ENCODE measurements around the gene PON1. TPM values are rescaled to one million over a fixed set of nuclear protein-coding genes. Genes with fewer than 3 reads are reported as not detected.

PON1 gene
- total RNA-seq, 1 experiment from 2014 or later = not detected

- DNase-seq (ENCODE audit: unreplicated experiment) = peak; percentile 51
- no peaks in the 10 kb centered on the region for H3K9me3 Mint-ChIP-seq (ENCODE audit: unreplicated experiment)
- ChIA-PET POLR2A (no interaction called here), CTCF (no interaction called here)
- no peaks in the 10 kb centered on the region for H3K36me3 Mint-ChIP-seq (ENCODE audit: insufficient read depth, unreplicated experiment)
- BruUV-seq (replicated peaks) = no TSS peak
- peaks cover 7% of the 10 kb centered on the region for H3K4me1 Mint-ChIP-seq (ENCODE audit: insufficient read depth, unreplicated experiment)
- no peak for TF ChIP-seq CTCF (IDR thresholded peaks at IDR 0.05; ENCODE audit: unreplicated experiment)
- no peak overlapping the region for H3K27ac Mint-ChIP-seq (ENCODE audit: low read depth, unreplicated experiment)
- intact Hi-C loops (cut with micrococcal nuclease) = no loop called here
- no peaks in the 10 kb centered on the region for H3K27me3 Mint-ChIP-seq (ENCODE audit: insufficient read depth, unreplicated experiment)
- no peak overlapping the region for H3K4me3 Mint-ChIP-seq (ENCODE audit: unreplicated experiment)
Observed at GRCh38 chr7:95365151-95365550, 40.8 kb upstream of the PON1 start.

GRCh38 chr7:95357623-95358022, 33.3 kb upstream of the PON1 start:
- Mint-ChIP-seq H3K27me3 (ENCODE audit: insufficient read depth, unreplicated experiment) (no peaks in the 10 kb centered on the region), H3K9me3 (ENCODE audit: unreplicated experiment) (no peaks in the 10 kb centered on the region), H3K36me3 (ENCODE audit: insufficient read depth, unreplicated experiment) (no peaks in the 10 kb centered on the region), H3K27ac (ENCODE audit: low read depth, unreplicated experiment) (no peak overlapping the region), H3K4me1 (ENCODE audit: insufficient read depth, unreplicated experiment) (peaks cover 6% of the 10 kb centered on the region), H3K4me3 (ENCODE audit: unreplicated experiment) (no peak overlapping the region)
- TF ChIP-seq CTCF (IDR thresholded peaks at IDR 0.05; ENCODE audit: unreplicated experiment) = no peak
- intact Hi-C loops (cut with micrococcal nuclease) = loop anchor here (5.0 kb wide), 1 partner anchor 120 kb away; no protein-coding TSS in a partner anchor
- BruUV-seq (replicated peaks) = no TSS peak
- CTCF ChIA-PET = interaction anchor here (0.8 to 1.0 kb wide), 2 partner anchors 115 to 120 kb away, joined by 3 read pairs; no protein-coding TSS in a partner anchor
- DNase-seq (ENCODE audit: unreplicated experiment) = no peak
- POLR2A ChIA-PET = no interaction called here

- Mint-ChIP-seq H3K4me1 (ENCODE audit: insufficient read depth, unreplicated experiment) (no peaks in the 10 kb centered on the region), H3K36me3 (ENCODE audit: insufficient read depth, unreplicated experiment) (no peaks in the 10 kb centered on the region), H3K4me3 (ENCODE audit: unreplicated experiment) (no peak overlapping the region), H3K9me3 (ENCODE audit: unreplicated experiment) (no peaks in the 10 kb centered on the region), H3K27me3 (ENCODE audit: insufficient read depth, unreplicated experiment) (no peaks in the 10 kb centered on the region), H3K27ac (ENCODE audit: low read depth, unreplicated experiment) (no peak overlapping the region)
- intact Hi-C loops (cut with micrococcal nuclease) = no loop called here
- no TSS peak for BruUV-seq (replicated peaks)
- no peak for TF ChIP-seq CTCF (IDR thresholded peaks at IDR 0.05; ENCODE audit: unreplicated experiment)
- no peak for DNase-seq (ENCODE audit: unreplicated experiment)
- ChIA-PET POLR2A (interaction anchor here (0.6 kb wide), 1 partner anchor 80 kb away, joined by 3 read pairs; no protein-coding TSS in a partner anchor), CTCF (interaction anchor here (0.7 kb wide), 1 partner anchor 851 kb away, joined by 3 read pairs; no protein-coding TSS in a partner anchor)
Observed at GRCh38 chr7:95342642-95343307, 18.4 kb upstream of the PON1 start.

- Mint-ChIP-seq H3K4me1 (ENCODE audit: insufficient read depth, unreplicated experiment) (no peaks in the 10 kb centered on the region), H3K27ac (ENCODE audit: low read depth, unreplicated experiment) (no peak overlapping the region), H3K4me3 (ENCODE audit: unreplicated experiment) (no peak overlapping the region), H3K36me3 (ENCODE audit: insufficient read depth, unreplicated experiment) (no peaks in the 10 kb centered on the region), H3K9me3 (ENCODE audit: unreplicated experiment) (no peaks in the 10 kb centered on the region), H3K27me3 (ENCODE audit: insufficient read depth, unreplicated experiment) (no peaks in the 10 kb centered on the region)
- CTCF ChIA-PET = no interaction called here
- TF ChIP-seq CTCF (IDR thresholded peaks at IDR 0.05; ENCODE audit: unreplicated experiment) = no peak
- POLR2A ChIA-PET = interaction anchor here (0.6 kb wide), 1 partner anchor 81 kb away, joined by 3 read pairs; no protein-coding TSS in a partner anchor
- DNase-seq (ENCODE audit: unreplicated experiment) = no peak
- BruUV-seq (replicated peaks) = no TSS peak
- intact Hi-C loops (cut with micrococcal nuclease) = no loop called here
Observed at GRCh38 chr7:95342029-95342428, 17.7 kb upstream of the PON1 start.

Data from MCF 10A (cell line).